Activated T-cell treated with anti-CD3 and anti-CD28 coated beads, Interleukin-2, amount 50 U/mL, for 72 hours (primary cell): ENCODE measurements around the gene EFHC1. TPM values are rescaled to one million over a fixed set of nuclear protein-coding genes. Genes with fewer than 3 reads are reported as not detected.

ENCODE experiments used
- ATAC-seq, 2 donors: fragments of 150-1000 bp; cut with Tn5 transposase; replicated peaks in 1 of 2; 2 replicates each; pipeline ENCODE4 v1.10.0; 2021; ENCODE audit warnings: moderate library complexity in 2 of 2, mild to moderate bottlenecking in 1 of 2
- DNase-seq, 2 donors: peaks; one replicate each; pipeline ENCODE4 v3.0.0; 2021 to 2022; ENCODE audit warnings: mixed read lengths in 1 of 2
- H3K27ac Mint-ChIP-seq: one replicate; pipeline ENCODE4 v1.8.0; 2022; ENCODE audit warnings: mild to moderate bottlenecking, moderate library complexity, mixed read lengths
- H3K27me3 Mint-ChIP-seq: one replicate; pipeline ENCODE4 v1.8.0; 2022; ENCODE audit warnings: low read depth, mixed read lengths
- H3K36me3 Mint-ChIP-seq, 2 donors: one replicate each; pipeline ENCODE4 v1.8.0; 2022; ENCODE audit warnings: mixed read lengths in 2 of 2, mild to moderate bottlenecking in 1 of 2; ENCODE audit not compliant: insufficient read depth in 2 of 2
- H3K4me1 Mint-ChIP-seq: one replicate; pipeline ENCODE4 v1.8.0; 2022; ENCODE audit warnings: low read depth, mixed read lengths
- H3K4me3 Mint-ChIP-seq, 2 donors: one replicate each; pipeline ENCODE4 v1.8.0; 2022; ENCODE audit warnings: mild to moderate bottlenecking in 2 of 2, mixed read lengths in 2 of 2, moderate library complexity in 2 of 2
- H3K9me3 Mint-ChIP-seq, 2 donors: one replicate each; pipeline ENCODE4 v1.8.0; 2022; ENCODE audit warnings: mixed read lengths in 2 of 2
- total RNA-seq, 2 donors: library from RNA; stranded (reverse); gene quantifications; one replicate each; pipeline ENCODE4 v1.2.3, GENCODE V29; 2022

Gene EFHC1
- total RNA-seq, 2 donors from 2014 or later = 4.6 to 5.1 TPM

DNA sequence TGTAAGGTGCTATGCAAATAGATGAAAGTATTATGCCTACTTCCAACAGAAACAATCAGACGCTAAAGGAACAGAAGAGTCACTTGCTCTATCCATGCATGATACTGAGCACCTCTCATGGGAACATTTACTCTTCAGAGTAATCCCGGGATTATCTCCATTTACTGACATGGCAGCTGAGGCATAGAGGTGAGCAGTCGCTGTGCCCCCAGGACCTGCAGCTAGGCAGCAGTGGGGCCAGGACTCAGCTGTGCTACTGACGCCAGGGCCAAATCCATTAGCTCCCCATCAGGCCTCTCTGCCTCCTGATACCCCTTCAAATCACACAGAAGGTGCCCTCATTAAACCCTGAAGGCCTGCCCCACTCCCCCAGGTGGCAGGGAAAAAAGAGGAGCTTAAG is 104.8 kb downstream of the EFHC1 start:
- H3K9me3 Mint-ChIP-seq = no peaks in the 10 kb centered on the region
- H3K27ac Mint-ChIP-seq = no peak overlapping the region
- no peaks in the 10 kb centered on the region for H3K27me3 Mint-ChIP-seq
- H3K36me3 Mint-ChIP-seq = no peaks in the 10 kb centered on the region
- H3K4me1 Mint-ChIP-seq = peaks cover 17% of the 10 kb centered on the region
- no peak for DNase-seq
- no peak overlapping the region for H3K4me3 Mint-ChIP-seq
- no peak for ATAC-seq

DNA sequence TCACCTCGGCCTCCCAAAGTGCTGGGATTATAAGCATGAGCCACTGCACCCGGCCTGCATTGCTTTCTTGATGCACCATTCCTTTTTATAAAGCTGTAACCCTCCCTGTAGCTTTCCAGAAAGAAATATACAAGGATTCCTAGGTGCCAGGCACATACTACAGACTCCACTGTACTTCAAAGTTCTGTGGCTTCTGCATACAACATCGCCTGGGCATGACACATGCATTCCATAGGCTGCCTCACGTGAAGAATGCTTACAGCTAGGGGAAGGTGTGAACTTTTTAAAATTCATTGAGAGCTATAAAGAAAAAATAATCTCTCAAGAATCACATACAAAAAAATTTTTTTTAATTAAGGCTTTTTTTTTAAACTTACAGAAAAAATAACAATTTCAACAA is 106.5 kb downstream of the EFHC1 start:
- H3K27ac Mint-ChIP-seq = no peak overlapping the region
- peaks cover 17% of the 10 kb centered on the region for H3K4me1 Mint-ChIP-seq
- H3K9me3 Mint-ChIP-seq = no peaks in the 10 kb centered on the region

DNA sequence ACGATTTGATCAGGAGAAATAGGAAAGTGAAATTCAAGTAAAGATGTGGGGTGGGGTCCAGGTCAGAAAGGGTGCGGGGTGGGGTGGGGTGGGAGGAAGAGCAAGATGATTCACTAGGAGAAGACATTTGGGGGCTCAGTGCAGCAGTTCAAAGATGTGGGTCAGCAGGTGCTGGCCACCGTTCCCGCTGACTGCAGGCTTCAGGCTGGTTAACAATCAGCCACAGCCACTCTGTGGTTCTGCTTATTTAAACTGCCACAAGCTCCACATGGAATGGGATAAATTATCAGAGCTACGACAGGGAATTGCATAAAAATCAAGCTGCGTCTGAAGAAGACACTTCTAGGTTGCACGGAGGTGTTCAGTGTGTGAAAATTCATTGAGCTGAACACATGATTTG is 107.3 kb downstream of the EFHC1 start:
- no peak for DNase-seq
- Mint-ChIP-seq H3K27ac (no peak overlapping the region), H3K27me3 (no peaks in the 10 kb centered on the region), H3K4me1 (peaks cover 17% of the 10 kb centered on the region), H3K36me3 (no peaks in the 10 kb centered on the region), H3K4me3 (no peak overlapping the region), H3K9me3 (no peaks in the 10 kb centered on the region)
- ATAC-seq = no peak

More for the DNA sequence above, 106.5 kb downstream of the EFHC1 start:
- DNase-seq (no peak), ATAC-seq (no peak)
- no peaks in the 10 kb centered on the region for H3K36me3 Mint-ChIP-seq
- H3K4me3 Mint-ChIP-seq = no peak overlapping the region
- no peaks in the 10 kb centered on the region for H3K27me3 Mint-ChIP-seq

DNA sequence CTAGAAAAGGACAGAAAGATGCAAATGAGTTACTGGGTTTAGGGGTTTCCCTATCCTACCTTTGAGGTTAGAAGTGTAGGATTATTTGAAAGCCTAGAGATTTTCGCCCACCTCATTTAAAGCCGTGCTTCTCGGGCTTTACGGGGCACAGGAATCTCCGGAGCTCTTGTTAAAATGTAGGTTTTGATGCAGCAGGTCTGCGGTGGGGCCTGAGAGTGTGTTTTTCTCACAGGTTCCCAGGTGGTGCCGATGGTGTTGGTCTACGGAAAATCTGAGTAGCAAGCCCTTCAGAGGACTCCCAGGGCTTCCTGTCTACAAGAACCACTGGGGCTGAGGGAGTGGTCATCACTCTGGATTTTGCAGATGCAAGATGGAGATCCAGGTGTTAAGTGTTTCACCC is 109.2 kb downstream of the EFHC1 start:
- Mint-ChIP-seq H3K4me3 (no peak overlapping the region), H3K36me3 (no peaks in the 10 kb centered on the region), H3K4me1 (peaks cover 3% of the 10 kb centered on the region), H3K27me3 (no peaks in the 10 kb centered on the region), H3K27ac (no peak overlapping the region), H3K9me3 (no peaks in the 10 kb centered on the region)
- DNase-seq = no peak
- ATAC-seq = peak in 1 of 2 donors; percentile 35

DNA sequence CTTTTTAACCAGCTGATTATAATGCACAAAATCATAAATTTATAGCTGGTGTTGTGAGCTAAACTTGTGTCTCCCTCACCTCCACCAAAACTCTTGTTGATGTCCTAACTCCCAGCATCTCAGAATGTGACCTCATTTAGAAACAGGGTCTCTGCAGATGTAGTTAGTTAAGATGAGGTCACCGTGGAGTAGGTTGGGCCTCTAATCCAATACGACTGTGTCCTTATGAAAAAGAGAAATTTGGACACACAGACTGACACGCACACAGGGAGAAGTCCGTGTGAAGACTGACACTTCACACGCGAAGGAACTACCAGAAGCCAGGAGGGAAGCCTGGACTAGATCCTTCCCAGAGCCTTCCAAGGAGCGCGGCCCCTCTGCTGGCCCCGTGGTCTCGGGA is 110.2 kb downstream of the EFHC1 start:
- Mint-ChIP-seq H3K4me3 (no peak overlapping the region), H3K27me3 (no peaks in the 10 kb centered on the region), H3K27ac (no peak overlapping the region), H3K9me3 (no peaks in the 10 kb centered on the region), H3K4me1 (peaks cover 13% of the 10 kb centered on the region), H3K36me3 (no peaks in the 10 kb centered on the region)
- DNase-seq (no peak), ATAC-seq (no peak)

DNA sequence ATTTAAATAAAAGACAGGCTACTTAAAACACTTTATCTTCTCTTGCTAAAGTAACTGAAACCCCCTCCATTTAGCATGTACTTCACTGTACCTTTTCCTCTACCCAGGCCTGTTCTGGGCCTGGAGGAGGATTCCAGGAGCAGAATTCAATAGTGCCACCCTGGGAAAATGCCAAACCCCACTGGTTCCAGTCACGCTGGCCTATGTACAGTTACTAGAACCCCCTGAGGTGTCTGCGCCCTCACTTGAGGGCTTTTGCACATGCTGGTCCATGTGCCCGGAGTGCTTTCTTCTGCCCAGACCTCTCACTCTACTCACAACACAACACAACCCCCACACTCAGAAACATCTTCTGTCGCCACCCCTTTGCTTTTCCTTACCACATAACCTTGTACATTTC is 111.3 kb downstream of the EFHC1 start:
- Mint-ChIP-seq H3K36me3 (no peaks in the 10 kb centered on the region), H3K27me3 (no peaks in the 10 kb centered on the region), H3K27ac (no peak overlapping the region), H3K9me3 (no peaks in the 10 kb centered on the region), H3K4me3 (no peak overlapping the region), H3K4me1 (peaks cover 22% of the 10 kb centered on the region)
- no peak for DNase-seq
- ATAC-seq = no peak

DNA sequence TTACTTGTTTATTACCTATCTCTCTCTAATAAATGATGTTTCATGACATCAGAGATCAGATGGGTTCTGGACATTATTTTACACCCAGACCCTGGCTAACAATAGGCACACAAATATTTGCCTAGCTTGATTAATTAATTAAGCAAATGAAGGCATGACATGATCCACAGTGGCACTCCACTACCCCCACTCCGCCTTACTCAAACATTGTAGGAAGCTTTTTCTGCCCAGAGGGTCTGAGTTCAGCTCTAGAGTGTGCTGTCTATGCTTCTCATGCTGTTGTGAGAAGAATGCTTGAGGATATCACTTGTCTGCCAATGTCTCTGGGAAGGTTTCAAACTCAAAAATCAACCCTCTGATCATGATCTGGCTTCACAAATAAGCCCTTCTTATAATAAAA is 111.7 kb downstream of the EFHC1 start:
- Mint-ChIP-seq H3K4me1 (peaks cover 27% of the 10 kb centered on the region), H3K36me3 (no peaks in the 10 kb centered on the region), H3K9me3 (no peaks in the 10 kb centered on the region), H3K4me3 (no peak overlapping the region), H3K27me3 (no peaks in the 10 kb centered on the region), H3K27ac (no peak overlapping the region)
- DNase-seq (no peak), ATAC-seq (no peak)

DNA sequence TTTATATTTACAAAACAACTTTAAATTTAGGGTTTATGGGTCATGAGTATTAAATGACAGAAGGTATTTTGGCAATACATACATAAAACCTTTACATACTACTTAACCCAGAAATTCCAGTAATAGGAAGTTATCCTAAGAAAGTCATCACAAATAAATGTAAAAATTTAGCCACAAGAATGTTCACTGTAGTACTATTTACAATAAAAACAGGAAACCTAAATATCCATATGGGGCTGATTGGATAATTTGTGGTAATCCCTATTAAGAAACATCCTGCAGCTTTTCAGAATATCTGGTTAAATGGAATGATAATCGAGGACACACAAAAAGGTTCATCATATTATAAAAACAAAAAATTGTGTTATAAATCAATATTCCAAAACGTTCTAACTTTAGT is 112.3 kb downstream of the EFHC1 start:
- H3K4me1 Mint-ChIP-seq = peaks cover 33% of the 10 kb centered on the region
- DNase-seq (no peak), ATAC-seq (no peak)
- no peaks in the 10 kb centered on the region for H3K27me3 Mint-ChIP-seq
- H3K9me3 Mint-ChIP-seq = no peaks in the 10 kb centered on the region
- H3K27ac Mint-ChIP-seq = no peak overlapping the region
- H3K36me3 Mint-ChIP-seq = no peaks in the 10 kb centered on the region
- no peak overlapping the region for H3K4me3 Mint-ChIP-seq

DNA sequence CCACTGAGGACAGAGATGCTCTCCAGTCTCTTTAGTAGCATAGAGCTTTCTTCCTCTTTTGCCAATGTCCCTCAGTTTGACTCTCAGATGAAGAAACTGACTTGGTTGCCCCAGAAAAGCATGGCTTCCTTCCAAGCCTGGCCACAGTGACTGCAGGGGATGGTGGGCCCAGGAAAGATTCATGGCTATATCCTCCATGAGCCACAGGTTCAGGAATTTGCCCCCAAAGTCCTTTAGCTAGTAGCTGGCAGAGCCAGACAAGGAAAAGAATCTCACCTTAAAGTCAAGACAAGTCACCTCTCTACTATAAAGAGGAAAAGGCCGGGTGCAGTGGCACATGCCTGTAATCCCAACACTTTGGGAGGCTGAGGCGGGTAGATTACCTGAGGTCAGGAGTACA is 113.3 kb downstream of the EFHC1 start:
- ATAC-seq (no peak), DNase-seq (no peak)
- Mint-ChIP-seq H3K9me3 (no peaks in the 10 kb centered on the region), H3K4me1 (peaks cover 43% of the 10 kb centered on the region), H3K27ac (no peak overlapping the region), H3K4me3 (no peak overlapping the region), H3K36me3 (no peaks in the 10 kb centered on the region), H3K27me3 (no peaks in the 10 kb centered on the region)

DNA sequence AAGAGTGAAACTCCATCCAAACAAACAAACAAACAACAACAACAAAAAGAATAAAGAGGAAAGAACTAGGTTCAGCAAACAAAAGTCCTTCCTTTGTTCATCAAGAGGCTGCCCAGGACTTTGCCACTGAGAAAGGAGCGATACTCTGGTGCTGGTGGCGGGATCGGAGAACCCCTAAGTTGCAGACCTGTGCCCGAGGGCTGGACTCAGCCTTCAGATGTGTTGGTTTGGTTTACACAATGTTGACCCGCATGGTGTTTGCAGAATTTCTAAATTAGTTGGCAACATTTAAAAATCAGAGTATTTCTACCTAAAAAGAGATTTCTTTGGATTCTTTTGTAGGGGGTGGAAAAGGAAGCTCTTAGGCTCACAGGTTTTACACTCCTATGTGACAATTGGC is 114.2 kb downstream of the EFHC1 start:
- Mint-ChIP-seq H3K9me3 (no peaks in the 10 kb centered on the region), H3K36me3 (no peaks in the 10 kb centered on the region), H3K27ac (no peak overlapping the region), H3K4me3 (no peak overlapping the region), H3K4me1 (peaks cover 47% of the 10 kb centered on the region), H3K27me3 (no peaks in the 10 kb centered on the region)
- no peak for ATAC-seq
- DNase-seq = no peak

DNA sequence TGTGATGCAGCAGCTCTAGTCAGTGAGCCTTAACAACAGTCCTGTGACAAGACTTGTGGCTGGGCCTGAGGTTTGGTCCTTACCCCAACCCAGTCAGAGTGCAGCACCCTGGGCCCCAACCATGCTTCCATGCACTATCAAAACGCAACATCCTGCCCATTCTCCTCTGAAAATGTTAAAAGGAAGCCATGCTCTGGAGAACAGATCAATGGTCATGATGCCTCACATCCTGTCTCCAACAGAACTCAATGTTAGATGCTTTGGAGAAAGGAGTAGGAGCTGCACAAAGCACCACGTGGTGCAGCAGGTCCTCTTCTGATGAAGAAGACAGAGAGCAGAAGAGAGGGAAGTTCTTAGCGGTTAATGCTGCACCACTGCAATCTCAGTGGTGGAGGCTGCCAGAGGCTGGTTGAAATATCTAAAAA is 114.8 kb downstream of the EFHC1 start:
- DNase-seq = peak; percentile 65 to 71
- Mint-ChIP-seq H3K4me1 (peaks cover 47% of the 10 kb centered on the region), H3K9me3 (no peaks in the 10 kb centered on the region), H3K27me3 (no peaks in the 10 kb centered on the region), H3K4me3 (peak overlapping the region; percentile 6 to 31), H3K36me3 (no peaks in the 10 kb centered on the region), H3K27ac (no peak overlapping the region)
- ATAC-seq = peak; percentile 82 to 90

DNA sequence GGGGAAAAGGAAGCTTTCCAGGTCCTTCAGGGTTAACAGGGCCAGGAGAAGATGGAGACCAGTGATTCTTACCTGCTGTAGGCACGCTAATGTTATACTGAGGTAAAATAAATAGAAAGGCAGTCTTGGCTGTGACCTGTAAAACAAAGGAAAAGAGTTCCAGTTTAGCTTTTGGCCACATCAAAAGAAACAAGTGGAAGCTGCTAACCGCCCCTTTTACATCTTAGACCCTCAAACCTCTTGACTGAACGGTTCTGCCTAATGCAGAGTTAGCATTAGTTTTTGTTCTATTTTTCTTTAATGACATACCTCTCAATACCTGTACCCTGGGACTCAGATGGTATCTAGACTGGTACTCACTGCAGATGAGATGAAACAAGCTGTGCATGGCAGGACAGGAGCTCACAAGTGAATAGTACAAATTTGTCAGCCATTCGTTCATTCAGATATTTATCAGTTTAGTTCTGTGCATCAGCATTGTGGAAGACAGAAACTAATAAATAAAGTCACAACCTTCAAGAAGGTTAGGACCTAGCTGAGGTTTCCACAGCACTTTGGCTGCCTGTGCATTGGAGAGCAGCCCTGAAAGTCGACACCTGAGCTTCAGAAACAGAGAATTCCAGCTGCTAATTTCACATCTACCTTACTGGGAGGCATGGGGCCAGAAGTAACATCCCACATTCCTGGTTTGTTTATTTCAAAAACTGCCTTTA is 115.7 kb downstream of the EFHC1 start:
- Mint-ChIP-seq H3K36me3 (no peaks in the 10 kb centered on the region), H3K27me3 (no peaks in the 10 kb centered on the region), H3K9me3 (no peaks in the 10 kb centered on the region), H3K4me3 (peak overlapping the region in 1 of 2 donors; percentile 6), H3K4me1 (peaks cover 47% of the 10 kb centered on the region), H3K27ac (no peak overlapping the region)
- DNase-seq = no peak
- ATAC-seq = no peak

DNA sequence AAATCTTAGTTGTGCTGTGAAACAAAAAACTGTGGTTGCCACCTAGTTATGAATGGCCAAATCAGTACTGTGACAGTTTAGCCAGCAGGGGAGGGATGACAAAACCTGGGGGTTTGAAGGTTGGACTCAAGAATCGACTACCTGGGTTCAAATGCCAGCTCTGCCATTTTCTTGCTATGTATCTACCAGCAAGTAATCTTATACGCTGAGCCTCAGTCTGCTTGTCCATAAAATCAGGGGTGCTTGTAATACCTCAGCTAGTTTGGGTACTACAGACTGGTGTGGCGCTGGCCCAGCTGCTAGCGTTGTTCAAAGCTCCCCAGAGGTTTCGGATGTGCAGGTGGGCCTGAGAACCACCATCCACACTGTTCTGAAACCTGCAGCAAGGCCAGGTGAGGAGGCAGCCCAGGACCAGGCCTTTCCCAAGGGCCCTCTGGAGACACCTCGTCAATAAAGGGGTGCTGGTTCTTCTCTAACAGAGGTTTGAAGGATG is 116.3 kb downstream of the EFHC1 start:
- no peak overlapping the region for H3K27ac Mint-ChIP-seq
- no peaks in the 10 kb centered on the region for H3K36me3 Mint-ChIP-seq
- H3K4me1 Mint-ChIP-seq = peaks cover 47% of the 10 kb centered on the region
- no peaks in the 10 kb centered on the region for H3K9me3 Mint-ChIP-seq
- H3K27me3 Mint-ChIP-seq = no peaks in the 10 kb centered on the region
- ATAC-seq (no peak), DNase-seq (no peak)
- no peak overlapping the region for H3K4me3 Mint-ChIP-seq
